GM18508 (cell line): Measurements from ENCODE around the gene HBB.

Experiments used
- ATAC-seq: cut with Tn5 transposase; IDR thresholded peaks from one replicate; pipeline ENCODE4 v1.9.1; 2021; ENCODE audit warnings: moderate number of reproducible peaks; ENCODE audit not compliant: insufficient read depth, unreplicated experiment

The HBB gene

DNA sequence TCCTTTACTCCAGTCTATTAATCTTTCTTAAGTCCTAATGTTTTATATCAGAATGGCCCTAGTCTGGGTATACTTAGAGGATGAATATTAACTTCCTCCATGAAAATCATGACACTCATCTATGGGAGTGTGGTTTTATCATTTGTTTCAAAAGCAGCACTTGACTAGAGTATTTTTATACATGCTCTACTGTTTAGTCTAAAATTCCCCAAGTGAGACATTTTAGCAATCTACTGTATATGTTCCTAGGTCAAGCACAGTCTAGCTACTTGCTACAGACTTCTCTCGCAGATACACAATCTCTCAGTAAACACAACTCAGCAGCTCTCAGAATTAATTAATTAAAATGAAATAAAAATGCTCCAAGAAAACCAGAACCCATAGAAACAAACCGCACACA is 2.9 kb upstream of the HBB start:
- ATAC-seq: no peak

DNA sequence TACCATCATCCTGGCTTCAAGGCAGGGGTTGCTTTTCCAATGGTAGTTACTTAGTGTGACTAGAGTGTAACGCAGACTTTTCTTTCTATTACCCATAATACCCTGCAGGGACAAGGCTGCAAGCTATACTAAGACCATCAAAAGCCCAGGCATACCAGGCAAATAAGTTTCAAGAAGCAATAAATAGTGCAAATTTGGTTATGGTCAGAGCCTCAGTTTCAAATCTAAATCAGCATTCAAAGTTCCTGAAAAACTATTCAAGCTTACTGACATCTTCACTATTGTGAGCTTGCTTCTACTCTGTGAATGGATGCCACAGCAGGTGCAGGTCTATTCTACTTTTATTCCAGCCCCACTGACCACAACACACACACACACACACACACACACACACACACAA is 2.5 kb upstream of the HBB start:
- no peak for ATAC-seq

DNA sequence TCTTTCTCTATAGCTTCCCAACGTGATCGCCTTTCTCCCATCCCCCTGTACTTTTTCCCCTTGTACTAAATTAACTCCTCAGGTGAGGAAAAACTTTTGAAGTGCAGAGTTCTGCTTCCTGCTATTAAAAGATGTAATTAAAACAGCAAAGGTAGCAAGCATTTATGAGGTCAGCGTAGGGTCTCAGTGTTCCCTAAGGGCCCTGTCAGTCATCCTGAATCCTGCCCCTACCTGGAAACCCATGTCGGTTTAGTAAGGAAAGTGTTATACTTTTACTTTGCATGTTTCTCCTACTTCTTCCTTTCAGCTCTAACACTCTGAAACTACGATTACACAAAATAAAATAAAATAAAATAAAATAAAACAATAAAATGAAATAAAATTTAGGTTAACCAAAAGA is 1.3 kb upstream of the HBB start:
- no peak for ATAC-seq

DNA sequence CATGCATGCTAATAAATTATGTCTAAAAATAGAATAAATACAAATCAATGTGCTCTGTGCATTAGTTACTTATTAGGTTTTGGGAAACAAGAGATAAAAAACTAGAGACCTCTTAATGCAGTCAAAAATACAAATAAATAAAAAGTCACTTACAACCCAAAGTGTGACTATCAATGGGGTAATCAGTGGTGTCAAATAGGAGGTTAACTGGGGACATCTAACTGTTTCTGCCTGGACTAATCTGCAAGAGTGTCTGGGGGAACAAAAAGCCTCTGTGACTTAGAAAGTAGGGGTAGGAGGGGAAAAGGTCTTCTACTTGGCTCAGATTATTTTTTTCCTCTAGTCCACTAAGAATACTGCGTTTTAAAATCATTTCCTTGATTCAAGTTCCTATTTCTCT is 810 bp upstream of the HBB start:
- no peak for ATAC-seq

DNA sequence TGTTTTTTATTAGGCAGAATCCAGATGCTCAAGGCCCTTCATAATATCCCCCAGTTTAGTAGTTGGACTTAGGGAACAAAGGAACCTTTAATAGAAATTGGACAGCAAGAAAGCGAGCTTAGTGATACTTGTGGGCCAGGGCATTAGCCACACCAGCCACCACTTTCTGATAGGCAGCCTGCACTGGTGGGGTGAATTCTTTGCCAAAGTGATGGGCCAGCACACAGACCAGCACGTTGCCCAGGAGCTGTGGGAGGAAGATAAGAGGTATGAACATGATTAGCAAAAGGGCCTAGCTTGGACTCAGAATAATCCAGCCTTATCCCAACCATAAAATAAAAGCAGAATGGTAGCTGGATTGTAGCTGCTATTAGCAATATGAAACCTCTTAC is 1.4 kb downstream of the HBB start:
- no peak for ATAC-seq

DNA sequence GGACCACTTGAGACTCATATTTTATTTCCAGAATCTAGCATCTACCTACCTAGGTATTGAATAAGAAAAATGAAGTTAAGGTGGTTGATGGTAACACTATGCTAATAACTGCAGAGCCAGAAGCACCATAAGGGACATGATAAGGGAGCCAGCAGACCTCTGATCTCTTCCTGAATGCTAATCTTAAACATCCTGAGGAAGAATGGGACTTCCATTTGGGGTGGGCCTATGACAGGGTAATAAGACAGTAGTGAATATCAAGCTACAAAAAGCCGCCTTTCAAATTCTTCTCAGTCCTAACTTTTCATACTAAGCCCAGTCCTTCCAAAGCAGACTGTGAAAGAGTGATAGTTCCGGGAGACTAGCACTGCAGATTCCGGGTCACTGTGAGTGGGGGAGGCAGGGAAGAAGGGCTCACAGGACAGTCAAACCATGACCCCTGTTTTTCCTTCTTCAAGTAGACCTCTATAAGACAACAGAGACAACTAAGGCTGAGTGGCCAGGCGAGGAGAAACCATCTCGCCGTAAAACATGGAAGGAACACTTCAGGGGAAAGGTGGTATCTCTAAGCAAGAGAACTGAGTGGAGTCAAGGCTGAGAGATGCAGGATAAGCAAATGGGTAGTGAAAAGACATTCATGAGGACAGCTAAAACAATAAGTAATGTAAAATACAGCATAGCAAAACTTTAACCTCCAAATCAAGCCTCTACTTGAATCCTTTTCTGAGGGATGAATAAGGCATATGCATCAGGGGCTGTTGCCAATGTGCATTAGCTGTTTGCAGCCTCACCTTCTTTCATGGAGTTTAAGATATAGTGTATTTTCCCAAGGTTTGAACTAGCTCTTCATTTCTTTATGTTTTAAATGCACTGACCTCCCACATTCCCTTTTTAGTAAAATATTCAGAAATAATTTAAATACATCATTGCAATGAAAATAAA is 2.1 kb downstream of the HBB start:
- no peak for ATAC-seq

DNA sequence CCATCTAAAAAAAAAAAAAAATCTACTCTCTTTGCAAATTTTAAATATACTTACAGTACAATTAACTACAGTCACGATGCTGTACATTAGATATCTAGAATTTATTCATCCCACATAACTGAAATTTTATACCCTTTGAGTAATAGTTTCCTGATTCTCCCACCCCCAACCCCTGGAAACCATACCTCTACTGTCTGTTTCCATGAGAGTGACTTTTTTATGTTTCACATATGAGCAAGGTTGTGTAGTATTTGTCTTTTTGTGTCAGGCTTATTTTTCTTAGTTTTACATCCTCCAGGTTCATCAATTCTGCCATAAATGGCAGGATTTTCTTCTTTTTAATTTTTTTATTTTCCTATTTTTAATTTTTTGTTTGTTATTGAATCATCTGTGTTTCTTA is 3.2 kb downstream of the HBB start:
- no peak for ATAC-seq

DNA sequence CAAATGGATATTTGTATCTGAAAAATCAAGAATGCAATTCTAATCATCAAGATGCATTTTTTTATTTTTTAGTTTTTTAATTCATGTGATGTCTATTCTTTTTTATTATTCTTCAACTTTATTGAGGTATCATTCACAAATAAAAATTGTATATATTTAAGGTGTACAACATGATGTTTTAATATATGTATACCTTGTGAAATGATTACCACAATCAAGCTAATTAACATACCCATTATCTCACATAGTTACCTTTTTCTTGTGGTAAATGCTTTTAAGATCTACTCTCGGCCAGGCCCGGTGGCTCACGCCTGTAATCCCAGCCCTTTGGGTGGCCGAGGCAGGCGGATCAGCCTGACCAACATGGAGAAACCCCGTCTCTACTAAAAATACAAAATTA is 3.7 kb downstream of the HBB start:
- no peak for ATAC-seq

DNA sequence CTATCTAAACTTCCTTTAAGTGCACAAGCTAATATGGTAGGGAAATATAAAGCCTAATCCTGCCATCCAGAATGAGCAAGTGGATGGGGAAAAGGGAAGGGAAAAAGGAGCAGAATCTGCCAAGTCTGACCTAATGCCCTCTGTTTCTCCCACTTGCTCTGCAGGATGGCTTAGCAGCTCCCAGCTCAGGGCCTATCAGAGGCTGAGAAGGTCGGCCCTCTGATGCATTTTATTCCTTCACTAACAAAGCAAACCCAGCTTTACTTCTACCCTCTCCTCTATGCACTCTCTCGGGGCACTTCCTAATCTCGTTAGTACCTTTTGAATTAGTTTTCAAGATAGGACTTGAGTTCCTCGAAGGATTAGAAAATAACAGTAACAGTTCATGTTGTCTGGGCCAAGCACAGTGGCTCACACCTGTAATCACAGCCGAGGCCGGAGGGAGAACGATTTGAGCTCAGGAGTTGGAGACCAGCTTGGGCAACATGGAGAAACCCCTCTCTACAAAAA is 16.4 kb downstream of the HBB start:
- ATAC-seq: no peak

DNA sequence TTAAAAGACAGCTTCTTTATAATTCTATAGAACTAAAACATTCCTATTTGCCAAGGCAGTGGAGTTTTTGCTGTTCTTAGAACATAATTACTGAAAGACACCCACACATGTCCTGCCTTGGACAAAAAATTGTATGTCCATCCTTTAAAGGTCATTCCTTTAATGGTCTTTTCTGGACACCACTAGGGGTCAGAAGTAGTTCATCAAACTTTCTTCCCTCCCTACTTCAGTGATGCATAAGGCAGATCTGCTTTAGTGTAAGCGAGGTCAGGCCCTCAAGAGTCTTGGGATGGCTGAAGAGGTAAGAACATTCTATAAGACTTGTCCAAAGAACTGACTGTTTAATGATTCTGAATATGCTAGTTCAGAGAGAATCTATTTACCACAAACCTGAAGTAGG is 22.1 kb downstream of the HBB start:
- ATAC-seq: peak; percentile 79

DNA sequence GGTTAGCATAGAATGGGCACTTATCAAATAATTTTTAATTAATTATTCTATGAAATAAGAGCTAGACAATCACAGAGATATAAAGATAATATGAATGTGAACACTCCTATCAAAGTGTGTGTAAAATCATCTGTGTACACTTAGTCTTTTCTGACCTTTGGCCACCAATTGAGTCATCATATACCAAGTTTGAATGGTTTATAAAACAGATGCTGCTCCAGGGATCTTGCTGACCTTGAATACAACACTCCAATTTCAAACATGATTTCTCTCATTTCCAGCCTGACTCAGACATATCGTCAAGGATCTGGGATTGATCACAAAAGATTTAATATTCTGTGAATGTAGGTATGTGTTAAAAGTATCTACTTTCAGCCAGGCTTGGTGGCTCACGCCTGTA is 23.5 kb downstream of the HBB start:
- no peak for ATAC-seq

DNA sequence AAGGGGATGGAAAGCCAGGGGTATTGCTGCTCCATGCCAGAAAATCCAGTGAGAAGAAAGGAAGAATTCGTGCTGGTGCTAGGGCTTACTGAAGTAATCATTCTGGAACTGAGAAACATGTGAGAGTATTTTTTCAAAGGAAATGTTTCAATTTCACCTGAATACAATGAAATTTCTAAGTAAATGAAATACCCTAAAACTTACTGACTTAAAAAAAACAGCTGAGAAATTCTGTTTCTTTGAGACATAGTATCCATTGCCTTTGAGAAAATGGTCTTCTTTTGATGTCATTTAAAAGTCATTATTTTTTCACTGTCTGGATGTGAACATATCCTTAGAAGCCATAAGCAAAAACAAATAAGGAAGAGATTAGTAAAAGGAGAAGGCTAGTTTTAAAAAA is 26.3 kb downstream of the HBB start, which contains the start of gene OR51V1:
TSS of gene OR51V1 (minus strand) at position 101 of the 400 bp plus-strand sequence. CDS start at position 101, 0 bp downstream.
- ATAC-seq: no peak

DNA sequence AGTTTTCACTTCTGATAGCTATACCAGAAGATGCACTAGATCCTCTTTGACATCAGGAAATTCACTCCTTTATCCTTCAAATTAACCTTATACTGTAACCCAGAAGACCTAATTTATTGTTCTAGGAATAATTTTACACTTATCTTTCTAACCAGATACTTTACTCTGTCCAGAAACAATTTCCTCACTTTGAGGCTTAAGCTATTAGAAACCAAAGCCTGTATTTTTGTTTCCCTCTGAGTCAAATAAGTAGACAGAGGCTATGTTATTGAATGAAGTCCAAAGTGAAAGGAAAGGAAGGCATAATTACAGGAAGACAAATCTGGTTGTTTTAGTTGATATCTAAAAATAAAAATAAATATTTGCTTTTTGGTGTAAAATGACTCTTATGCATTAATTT is 28.6 kb downstream of the HBB start:
- no peak for ATAC-seq

DNA sequence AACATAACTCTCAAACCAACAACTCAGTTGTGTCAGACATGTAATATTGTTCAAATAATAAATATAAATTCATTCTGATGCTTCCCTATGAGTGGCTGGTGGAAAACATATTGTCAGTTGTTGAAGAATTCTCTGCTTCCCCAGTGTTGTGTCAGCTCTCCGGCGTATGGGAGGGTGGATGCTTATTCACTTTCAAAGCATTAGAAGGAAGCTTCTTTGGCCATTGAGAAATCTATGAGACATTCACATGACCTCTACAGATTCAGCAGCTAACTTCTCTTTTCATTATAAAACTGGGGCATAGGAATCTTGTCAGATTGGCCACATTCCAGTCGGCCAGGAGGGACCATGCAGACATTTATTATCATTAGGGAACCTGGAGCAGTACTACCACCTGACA is 29.3 kb downstream of the HBB start:
- ATAC-seq: no peak

DNA sequence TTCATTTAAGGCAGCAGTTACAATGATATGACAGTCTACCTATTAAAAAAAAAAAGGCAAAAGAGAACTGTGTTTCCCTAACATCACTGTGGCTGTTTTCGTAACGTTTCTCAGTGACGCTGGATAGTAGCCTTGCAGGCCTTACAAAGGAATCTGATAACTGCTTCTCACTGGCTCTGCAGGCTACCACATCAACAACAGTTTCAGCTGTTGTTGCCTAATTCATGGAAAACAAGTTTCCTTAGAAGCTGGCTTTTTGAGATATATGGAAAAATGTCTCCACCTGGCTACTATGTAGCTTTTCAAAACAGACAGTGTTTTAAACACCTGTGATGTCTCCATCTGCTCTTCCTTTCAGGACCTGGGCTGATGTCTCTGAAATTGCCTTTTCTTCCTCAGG is 30.1 kb downstream of the HBB start:
- ATAC-seq: no peak

DNA sequence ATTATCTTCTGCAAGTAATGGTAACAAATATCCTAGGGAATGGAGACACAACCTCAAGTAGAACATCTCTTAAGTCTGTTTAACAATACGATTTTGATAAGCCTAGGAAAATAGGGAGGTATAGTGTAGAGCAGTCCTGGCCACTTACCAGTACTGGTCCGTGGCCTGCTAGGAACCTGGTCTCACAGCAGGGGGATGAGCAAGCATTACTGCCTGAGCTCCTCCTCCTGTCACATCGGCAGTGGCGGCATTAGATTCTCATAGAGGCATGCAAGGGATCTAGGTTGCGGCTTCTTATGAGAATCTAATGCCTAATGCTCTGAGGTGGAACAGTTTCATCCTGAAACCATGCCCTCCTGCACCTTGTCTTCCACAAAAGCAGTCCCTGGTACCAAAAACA is 30.8 kb downstream of the HBB start:
- ATAC-seq: no peak

DNA sequence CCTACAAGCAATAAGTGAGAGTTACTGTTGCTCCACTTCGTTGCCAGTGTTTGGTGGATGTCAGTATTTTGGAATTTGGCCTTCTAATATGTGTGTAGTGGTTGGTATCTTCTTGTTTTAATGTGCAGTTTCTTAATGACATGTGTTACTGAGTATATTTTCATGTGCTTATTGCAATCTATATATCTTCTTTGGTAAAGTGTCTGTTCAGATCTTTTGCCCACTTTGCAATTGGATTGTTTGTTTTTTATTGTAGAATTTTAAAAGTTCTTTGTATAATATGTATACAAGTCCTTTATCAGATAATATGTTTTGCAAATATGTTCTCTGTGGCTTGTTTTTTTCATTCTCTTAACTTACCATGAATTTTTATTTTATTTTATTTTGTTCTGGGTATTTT is 34.1 kb downstream of the HBB start:
- ATAC-seq: no peak

DNA sequence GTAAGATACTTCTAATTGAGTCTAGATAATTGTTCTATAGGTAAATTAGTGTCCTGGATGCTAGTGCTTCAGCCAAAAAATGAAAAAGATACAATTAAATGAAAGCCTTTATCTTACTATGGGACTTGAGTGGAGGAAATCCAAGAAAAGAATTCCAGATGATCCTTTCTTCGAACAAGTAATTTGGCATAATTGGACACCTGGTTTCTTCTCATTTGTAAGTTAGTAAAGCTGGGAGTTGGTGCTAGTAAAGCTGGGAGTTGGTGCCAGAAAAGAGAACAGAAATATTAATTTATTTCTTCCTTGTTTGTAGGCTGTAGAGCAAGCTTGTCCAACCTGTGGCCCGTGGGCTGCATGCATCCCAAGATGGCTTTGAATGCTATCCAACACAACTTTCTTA is 38.7 kb downstream of the HBB start:
- no peak for ATAC-seq

DNA sequence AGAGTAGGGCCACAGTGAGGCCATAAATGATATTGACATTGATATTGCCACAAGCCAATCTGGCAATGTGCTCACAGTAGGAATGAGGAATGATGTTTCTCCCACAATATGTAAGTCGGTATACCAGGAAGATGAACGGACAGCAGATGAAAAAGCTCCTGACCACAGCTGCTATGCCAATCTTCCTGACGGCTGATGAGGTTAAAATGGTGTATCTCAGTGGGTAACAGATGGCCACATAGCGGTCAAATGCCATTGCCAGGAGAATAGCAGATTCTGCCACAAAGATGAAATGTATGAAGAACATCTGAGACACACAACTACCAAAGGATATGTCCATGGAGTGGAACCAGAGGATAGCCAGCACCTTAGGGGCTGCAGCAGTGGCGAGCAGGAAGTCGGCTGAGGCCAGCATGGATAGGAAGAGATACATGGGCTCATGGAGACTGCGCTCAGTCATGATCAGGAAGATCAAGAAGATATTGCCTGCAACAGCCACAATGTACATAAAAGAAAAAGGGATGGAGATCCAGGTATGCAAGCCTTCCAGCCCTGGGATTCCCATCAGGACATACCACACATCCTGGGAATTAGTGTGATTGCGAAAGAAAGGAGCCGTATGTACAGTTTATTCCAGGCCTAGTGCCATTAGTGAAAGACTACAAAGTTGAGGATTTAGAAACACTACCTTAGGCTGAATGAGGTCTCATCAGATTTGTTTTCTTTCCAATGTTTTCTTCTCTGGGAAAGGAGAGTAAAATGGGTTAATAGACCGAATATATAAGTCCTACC is 48.6 kb downstream of the HBB start:
- no peak for ATAC-seq
